Ishikawa (cell line): ENCODE measurements around the gene TMBIM1.

Source experiments
- CEBPB ChIP-seq: IDR thresholded peaks from 2 replicates; pipeline ENCODE4 v1.6.1; 2012
- CREB1 ChIP-seq: IDR thresholded peaks from 2 replicates; pipeline ENCODE4 v1.6.1; 2012; ENCODE audit warnings: low read depth
- EGR1 ChIP-seq: IDR thresholded peaks from 2 replicates; pipeline ENCODE4 v1.6.1; 2012
- EP300 ChIP-seq: IDR thresholded peaks from 2 replicates; pipeline ENCODE4 v1.6.1; 2012; ENCODE audit warnings: borderline replicate concordance
- FOXM1 ChIP-seq: IDR thresholded peaks from 2 replicates; pipeline ENCODE4 v1.6.1; 2012; ENCODE audit warnings: low read depth, borderline replicate concordance
- MAX ChIP-seq: IDR thresholded peaks from 2 replicates; pipeline ENCODE4 v1.6.1; 2012
- NFIC ChIP-seq: IDR thresholded peaks from 2 replicates; pipeline ENCODE4 v1.6.1; 2012
- RAD21 ChIP-seq: IDR thresholded peaks from 2 replicates; pipeline ENCODE4 v1.6.1; 2012; ENCODE audit warnings: low read depth
- TAF1 ChIP-seq: IDR thresholded peaks from 2 replicates; pipeline ENCODE4 v1.6.1; 2012; ENCODE audit warnings: low read depth, mild to moderate bottlenecking
- TCF12 ChIP-seq: IDR thresholded peaks from 2 replicates; pipeline ENCODE4 v1.6.1; 2012; ENCODE audit warnings: low read depth
- TEAD4 ChIP-seq: IDR thresholded peaks from 2 replicates; pipeline ENCODE4 v1.6.1; 2012
- YY1 ChIP-seq: IDR thresholded peaks from 2 replicates; pipeline ENCODE4 v1.6.1; 2012; ENCODE audit warnings: low read depth
- ZBTB7A ChIP-seq: IDR thresholded peaks from 2 replicates; pipeline ENCODE4 v1.6.1; 2012; ENCODE audit warnings: low read depth
- TF ChIP-seq, protein P1 (sequence below): IDR thresholded peaks from 2 replicates; pipeline ENCODE4 v1.6.1; 2012
- TF ChIP-seq, protein P2 (sequence below): IDR thresholded peaks from 2 replicates; pipeline ENCODE4 v1.6.1; 2012; ENCODE audit warnings: low read depth, mild to moderate bottlenecking

The TMBIM1 gene

GRCh38 chr2:218263817-218264641 lies 28.3 kb downstream of the TMBIM1 start:
- TF ChIP-seq EGR1 (no peak), CREB1 (no peak), NFIC (no peak), EP300 (no peak), TAF1 (no peak), CEBPB (no peak), YY1 (no peak)

DNA sequence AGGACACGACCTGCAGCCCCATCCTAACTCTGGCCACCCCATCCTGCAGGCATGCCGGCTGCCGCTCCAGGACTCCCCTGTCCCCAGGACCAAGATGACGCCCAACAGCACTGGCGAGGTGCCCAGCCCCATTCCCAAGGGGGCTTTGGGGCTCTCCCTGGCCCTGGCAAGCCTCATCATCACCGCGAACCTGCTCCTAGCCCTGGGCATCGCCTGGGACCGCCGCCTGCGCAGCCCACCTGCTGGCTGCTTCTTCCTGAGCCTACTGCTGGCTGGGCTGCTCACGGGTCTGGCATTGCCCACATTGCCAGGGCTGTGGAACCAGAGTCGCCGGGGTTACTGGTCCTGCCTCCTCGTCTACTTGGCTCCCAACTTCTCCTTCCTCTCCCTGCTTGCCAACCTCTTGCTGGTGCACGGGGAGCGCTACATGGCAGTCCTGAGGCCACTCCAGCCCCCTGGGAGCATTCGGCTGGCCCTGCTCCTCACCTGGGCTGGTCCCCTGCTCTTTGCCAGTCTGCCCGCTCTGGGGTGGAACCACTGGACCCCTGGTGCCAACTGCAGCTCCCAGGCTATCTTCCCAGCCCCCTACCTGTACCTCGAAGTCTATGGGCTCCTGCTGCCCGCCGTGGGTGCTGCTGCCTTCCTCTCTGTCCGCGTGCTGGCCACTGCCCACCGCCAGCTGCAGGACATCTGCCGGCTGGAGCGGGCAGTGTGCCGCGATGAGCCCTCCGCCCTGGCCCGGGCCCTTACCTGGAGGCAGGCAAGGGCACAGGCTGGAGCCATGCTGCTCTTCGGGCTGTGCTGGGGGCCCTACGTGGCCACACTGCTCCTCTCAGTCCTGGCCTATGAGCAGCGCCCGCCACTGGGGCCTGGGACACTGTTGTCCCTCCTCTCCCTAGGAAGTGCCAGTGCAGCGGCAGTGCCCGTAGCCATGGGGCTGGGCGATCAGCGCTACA lies 29.4 kb downstream of the TMBIM1 start:
- TF ChIP-seq NFIC: no peak
- TF ChIP-seq, protein P1, sequence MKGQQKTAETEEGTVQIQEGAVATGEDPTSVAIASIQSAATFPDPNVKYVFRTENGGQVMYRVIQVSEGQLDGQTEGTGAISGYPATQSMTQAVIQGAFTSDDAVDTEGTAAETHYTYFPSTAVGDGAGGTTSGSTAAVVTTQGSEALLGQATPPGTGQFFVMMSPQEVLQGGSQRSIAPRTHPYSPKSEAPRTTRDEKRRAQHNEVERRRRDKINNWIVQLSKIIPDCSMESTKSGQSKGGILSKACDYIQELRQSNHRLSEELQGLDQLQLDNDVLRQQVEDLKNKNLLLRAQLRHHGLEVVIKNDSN: no peak
- TF ChIP-seq ZBTB7A: no peak
- TF ChIP-seq TEAD4: no peak

- TF ChIP-seq MAX: no peak
- TF ChIP-seq NFIC: no peak
- no peak for TF ChIP-seq FOXM1
- TF ChIP-seq, protein P1: no peak
- TF ChIP-seq, protein P2, sequence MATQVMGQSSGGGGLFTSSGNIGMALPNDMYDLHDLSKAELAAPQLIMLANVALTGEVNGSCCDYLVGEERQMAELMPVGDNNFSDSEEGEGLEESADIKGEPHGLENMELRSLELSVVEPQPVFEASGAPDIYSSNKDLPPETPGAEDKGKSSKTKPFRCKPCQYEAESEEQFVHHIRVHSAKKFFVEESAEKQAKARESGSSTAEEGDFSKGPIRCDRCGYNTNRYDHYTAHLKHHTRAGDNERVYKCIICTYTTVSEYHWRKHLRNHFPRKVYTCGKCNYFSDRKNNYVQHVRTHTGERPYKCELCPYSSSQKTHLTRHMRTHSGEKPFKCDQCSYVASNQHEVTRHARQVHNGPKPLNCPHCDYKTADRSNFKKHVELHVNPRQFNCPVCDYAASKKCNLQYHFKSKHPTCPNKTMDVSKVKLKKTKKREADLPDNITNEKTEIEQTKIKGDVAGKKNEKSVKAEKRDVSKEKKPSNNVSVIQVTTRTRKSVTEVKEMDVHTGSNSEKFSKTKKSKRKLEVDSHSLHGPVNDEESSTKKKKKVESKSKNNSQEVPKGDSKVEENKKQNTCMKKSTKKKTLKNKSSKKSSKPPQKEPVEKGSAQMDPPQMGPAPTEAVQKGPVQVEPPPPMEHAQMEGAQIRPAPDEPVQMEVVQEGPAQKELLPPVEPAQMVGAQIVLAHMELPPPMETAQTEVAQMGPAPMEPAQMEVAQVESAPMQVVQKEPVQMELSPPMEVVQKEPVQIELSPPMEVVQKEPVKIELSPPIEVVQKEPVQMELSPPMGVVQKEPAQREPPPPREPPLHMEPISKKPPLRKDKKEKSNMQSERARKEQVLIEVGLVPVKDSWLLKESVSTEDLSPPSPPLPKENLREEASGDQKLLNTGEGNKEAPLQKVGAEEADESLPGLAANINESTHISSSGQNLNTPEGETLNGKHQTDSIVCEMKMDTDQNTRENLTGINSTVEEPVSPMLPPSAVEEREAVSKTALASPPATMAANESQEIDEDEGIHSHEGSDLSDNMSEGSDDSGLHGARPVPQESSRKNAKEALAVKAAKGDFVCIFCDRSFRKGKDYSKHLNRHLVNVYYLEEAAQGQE: no peak
- no peak for TF ChIP-seq ZBTB7A
- TF ChIP-seq CEBPB: no peak
- TF ChIP-seq YY1: no peak
- no peak for TF ChIP-seq EGR1
- TF ChIP-seq TCF12: no peak
- TF ChIP-seq CREB1: no peak
- no peak for TF ChIP-seq RAD21
- no peak for TF ChIP-seq TEAD4
- no peak for TF ChIP-seq TAF1
- no peak for TF ChIP-seq EP300
Measured at GRCh38 chr2:218262237-218262600, 30.1 kb downstream of the TMBIM1 start.

DNA sequence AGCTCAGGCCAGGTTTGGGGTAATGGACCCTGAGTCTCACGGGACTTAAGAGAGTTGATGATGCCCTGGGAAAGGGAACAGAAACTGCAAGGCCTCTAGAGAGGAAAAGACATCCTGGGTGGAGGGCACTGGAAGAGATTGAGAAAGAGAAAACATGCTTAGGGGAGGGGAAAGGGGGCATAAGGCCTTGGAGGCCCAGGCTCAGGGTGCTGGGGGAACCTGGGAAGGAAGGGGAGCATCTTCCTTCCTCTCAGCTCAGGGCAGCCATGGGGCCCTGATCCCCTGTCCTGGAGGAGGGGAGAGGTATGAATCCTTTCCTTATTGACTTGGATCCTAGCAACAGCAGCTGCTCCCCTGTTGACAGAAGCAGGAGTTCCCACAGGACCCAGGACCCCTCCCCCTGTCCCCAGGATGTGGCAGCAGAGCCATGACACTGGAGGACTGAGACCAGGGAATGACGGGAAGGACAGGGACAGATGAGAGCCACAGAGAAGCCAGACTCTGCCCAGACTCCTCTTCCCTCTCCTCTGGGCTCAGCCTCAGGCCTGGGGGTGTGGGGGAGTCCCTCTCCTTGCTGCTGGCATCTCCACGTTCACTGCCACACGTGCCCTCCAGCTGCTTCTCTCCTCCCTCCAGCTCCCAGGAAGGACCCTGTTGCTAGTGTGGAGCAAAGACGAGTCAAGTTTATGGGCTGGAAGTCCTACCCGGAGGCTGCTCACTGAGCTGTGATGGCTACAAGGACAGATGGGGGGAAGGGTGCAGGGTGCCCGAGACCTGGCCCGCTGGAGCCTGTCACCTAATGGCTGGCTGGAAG lies 30.7 kb downstream of the TMBIM1 start:
- TF ChIP-seq RAD21 (no peak), ZBTB7A (no peak), CEBPB (no peak), MAX (no peak), NFIC (no peak), YY1 (no peak), TAF1 (no peak)
- TF ChIP-seq, protein P2: no peak
- TF ChIP-seq, protein P1: no peak
